Heart right ventricle (tissue), 16 donors: ENCODE measurements around the gene SMAD3. TPM values are rescaled to one million over a fixed set of nuclear protein-coding genes. Genes with fewer than 3 reads are reported as not detected.
A peak's percentile ranks its signal among the peaks of the same experiment; 100 is the strongest.
"Not testable (repeated sequence)": the region's sequence is repeated elsewhere in the genome, so short reads cannot be mapped to it uniquely, and the experiment has no call there.

Experiments used
- ATAC-seq, 8 donors: fragments of 200-7000 bp; cut with Tn5 transposase; one replicate each; pipeline ENCODE4 v1.9.1; 2020; ENCODE audit warnings: mild to moderate bottlenecking in 8 of 8, moderate library complexity in 8 of 8, moderate number of reproducible peaks in 1 of 8
- DNase-seq, 2 donors: peaks; one replicate each; pipeline ENCODE4 v3.0.0-alpha.2; 2020
- H3K27ac ChIP-seq, 10 donors: fragments of 200-600 bp; sonication (generic) in 2 of 10; one replicate each; pipeline versions ENCODE4 v1.5.0 to v1.8.0; 2020 to 2022; ENCODE audit warnings: mild to moderate bottlenecking in 3 of 10
- H3K27me3 ChIP-seq, 7 donors: fragments of 200-600 bp; one replicate each; pipeline ENCODE4 v1.8.0; 2021 to 2022; ENCODE audit warnings: mild to moderate bottlenecking in 2 of 7
- H3K36me3 ChIP-seq, 9 donors: fragments of 200-600 bp; sonication (generic) in 1 of 9; one replicate each; pipeline versions ENCODE4 v1.5.0 to v1.8.0; 2020 to 2022; ENCODE audit warnings: mild to moderate bottlenecking in 2 of 9
- H3K4me1 ChIP-seq, 9 donors: fragments of 200-600 bp; sonication (generic) in 1 of 9; one replicate each; pipeline versions ENCODE4 v1.5.0 to v1.8.0; 2020 to 2022; ENCODE audit warnings: mild to moderate bottlenecking in 4 of 9
- H3K4me3 ChIP-seq, 10 donors: fragments of 200-600 bp; sonication (generic) in 2 of 10; one replicate each; pipeline versions ENCODE4 v1.5.0 to v1.8.0; 2020 to 2022; ENCODE audit warnings: mild to moderate bottlenecking in 7 of 10, moderate library complexity in 2 of 10
- H3K9me3 ChIP-seq, 11 donors: fragments of 200-600 bp in 10 of 11; sonication (generic) in 2 of 11; one replicate each; pipeline versions ENCODE4 v1.5.0 to v1.8.0; 2013 to 2022; ENCODE audit warnings: mild to moderate bottlenecking in 2 of 11, control low read depth in 1 of 11, moderate library complexity in 1 of 11
- WGBS, 2 donors: extraction: QIAGEN DNeasy Blood & Tissue Kit; methylation state at CpG; one replicate each; pipeline ENCODE4 v1.1.7; 2013; ENCODE audit warnings: inconsistent platforms in 1 of 2; 5-methylcytosine and 5-hydroxymethylcytosine counted together
- intact Hi-C, 10 donors: fragments of 100-400 bp; cut with DNase I; formaldehyde crosslinking; loops; one replicate each; pipeline versions ENCODE4 v1.11.1 to v1.14.2; 2022
- polyA plus RNA-seq, 2 donors: library from polyadenylated mRNA; stranded (reverse); fragments of 200-250 nt; gene quantifications; one replicate each; pipeline ENCODE4 v1.2.3, GENCODE V29; 2013
- total RNA-seq, 10 donors: library from RNA; stranded (reverse); fragmentation: NEBNext Ultra II Directional in 3 of 10; extraction: Animal tissue kit (Norgen Biotek cat#: 25700) in 3 of 10; gene quantifications; one replicate each; pipeline versions ENCODE4 v1.2.1 to v1.2.4, GENCODE V29; 2021 to 2023
- TF ChIP-seq, protein P1 (sequence below), 9 donors: fragments of 200-600 bp; sonication (generic) in 2 of 9; IDR thresholded peaks; one replicate each; pipeline versions ENCODE4 v1.5.0 to v1.8.0; 2021 to 2022; ENCODE audit warnings: antibody characterized with exemption in 9 of 9, mild to moderate bottlenecking in 5 of 9, moderate library complexity in 1 of 9
- donor health status: Arrhythmogenic right ventricular cardiomyopathy.
- donor health status: ischemic (EF 13 %, LVEDD 7.1; RV severe dilation, severe dysfunction).
- donor health status: healthy with polysubstance abuse.
- donor health status: DM: no; HTN: yes; CAD: no.
- donor health status: DM: no; HTN: no; CAD: no.
- donor health status: ischemic (EF 25% LVEDD 6.9; RV normal size, moderate dysfunction).
- donor health status: ischemic (EF 25% LVEDD 5.7; RV mildly dilated, moderate dysfunction).
- donor health status: healthy.
- donor health status: DM: yes; HTN: yes; CAD: no.
- donor health status: Ischemic cardiomyopathy.
- donor health status: ischemic (EF 35%, LVEDD 5.7; RV mildly dilated, moderate dysfunction).
- donor health status: nonischemic (EF 11% LVEDD 7.7; RV severe dilation, severe dysfunction).
- donor health status: DM: yes; HTN: yes; CAD: no.
- donor health status: PGD.
- donor health status: ischemic (EF 29% LVEDD 5.4; RV normal size, mild dysfunction).
- donor health status: nonischemic (EF 23%, LVEDD 6.1; RV moderate dilation, normal function).

The SMAD3 gene
- total and polyA plus RNA-seq, 12 donors, result 6.2 to 44.8 (median 15.5) TPM

DNA sequence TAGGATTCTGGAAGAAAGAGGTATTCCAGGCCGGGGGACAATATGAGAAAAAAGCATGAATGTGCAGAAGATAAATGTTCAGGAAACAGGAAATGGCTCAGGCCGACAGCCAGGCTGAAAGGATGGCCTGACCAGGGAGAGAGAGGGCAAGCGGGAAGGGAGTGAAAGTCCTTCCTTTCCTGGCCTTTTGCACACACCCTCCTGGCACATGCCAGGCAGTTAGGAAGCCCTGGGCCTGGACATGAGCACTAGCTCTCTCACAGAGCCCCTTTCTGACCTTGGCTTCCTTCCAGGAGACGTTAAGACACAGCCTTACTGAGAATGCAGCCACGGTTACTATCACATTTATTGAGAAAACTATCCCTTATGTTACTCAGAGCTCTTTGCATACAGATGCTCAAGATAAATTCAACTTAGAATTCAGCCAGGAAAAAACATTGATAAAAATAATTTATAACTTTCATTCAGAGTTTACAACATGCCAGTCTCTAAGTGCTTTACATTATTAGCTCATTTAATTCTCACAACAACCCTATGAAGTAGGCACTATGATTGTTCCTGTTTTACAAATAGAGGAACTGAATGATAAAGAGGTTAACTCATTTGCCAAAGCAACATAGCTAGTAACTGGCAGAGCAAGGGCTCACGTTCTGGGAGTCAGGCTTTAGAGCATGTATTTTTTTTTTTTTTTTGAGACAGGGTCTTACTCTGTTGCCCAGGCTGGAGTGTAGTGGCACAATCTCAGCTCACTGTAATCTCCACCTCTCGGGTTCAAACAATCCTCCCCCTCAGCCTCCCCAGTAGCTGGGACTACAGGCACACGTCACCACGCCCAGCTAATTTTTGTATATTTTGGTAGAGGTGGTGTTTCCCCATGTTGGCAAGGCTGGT is 39.4 kb upstream of the SMAD3 start:
- Histone ChIP-seq H3K4me3 (no peak overlapping the region), H3K36me3 (no peaks in the 10 kb centered on the region), H3K27me3 (no peaks in the 10 kb centered on the region), H3K27ac (peak overlapping the region in 9 of 10 donors; percentile 43 to 87 (median 69)), H3K4me1 (peaks cover 13 to 70% (median 45%) of the 10 kb centered on the region in 9 donors), H3K9me3 (no peaks in the 10 kb centered on the region)
- ATAC-seq (peak in 7 of 8 donors; percentile 22 to 57 (median 46)), DNase-seq (peak; percentile 27 to 40)
- TF ChIP-seq, protein P1, sequence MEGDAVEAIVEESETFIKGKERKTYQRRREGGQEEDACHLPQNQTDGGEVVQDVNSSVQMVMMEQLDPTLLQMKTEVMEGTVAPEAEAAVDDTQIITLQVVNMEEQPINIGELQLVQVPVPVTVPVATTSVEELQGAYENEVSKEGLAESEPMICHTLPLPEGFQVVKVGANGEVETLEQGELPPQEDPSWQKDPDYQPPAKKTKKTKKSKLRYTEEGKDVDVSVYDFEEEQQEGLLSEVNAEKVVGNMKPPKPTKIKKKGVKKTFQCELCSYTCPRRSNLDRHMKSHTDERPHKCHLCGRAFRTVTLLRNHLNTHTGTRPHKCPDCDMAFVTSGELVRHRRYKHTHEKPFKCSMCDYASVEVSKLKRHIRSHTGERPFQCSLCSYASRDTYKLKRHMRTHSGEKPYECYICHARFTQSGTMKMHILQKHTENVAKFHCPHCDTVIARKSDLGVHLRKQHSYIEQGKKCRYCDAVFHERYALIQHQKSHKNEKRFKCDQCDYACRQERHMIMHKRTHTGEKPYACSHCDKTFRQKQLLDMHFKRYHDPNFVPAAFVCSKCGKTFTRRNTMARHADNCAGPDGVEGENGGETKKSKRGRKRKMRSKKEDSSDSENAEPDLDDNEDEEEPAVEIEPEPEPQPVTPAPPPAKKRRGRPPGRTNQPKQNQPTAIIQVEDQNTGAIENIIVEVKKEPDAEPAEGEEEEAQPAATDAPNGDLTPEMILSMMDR (IDR thresholded peaks at IDR 0.05), result no peak
- intact Hi-C loops, result loop anchor here in 3 of 10 donors (5.0 kb wide), 2 partner anchors 36 to 41 kb away; partner anchors contain the start of gene SMAD3 (in 1 of the 3)
- WGBS, 2 donors, result 48 to 60% methylated on average over 9 of the region's 9 CpGs

DNA sequence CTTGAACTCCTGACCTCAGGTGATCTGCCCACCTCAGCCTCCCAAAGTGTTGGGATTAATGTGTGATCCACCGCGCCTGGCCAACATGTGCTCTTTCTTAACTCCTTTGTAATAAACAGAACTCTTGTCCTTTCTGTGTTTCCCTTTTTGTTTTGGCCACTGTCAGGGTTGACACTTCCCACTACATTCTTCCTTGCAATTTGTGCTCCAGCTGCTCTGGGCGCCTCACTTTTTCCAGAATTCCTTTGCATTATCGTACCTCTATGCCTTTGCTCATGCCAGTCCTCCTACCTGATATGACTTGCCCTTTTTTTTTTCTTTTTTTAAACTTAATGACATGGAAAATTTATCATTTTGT is 38.8 kb upstream of the SMAD3 start:
- intact Hi-C loops, result loop anchor here in 3 of 10 donors (5.0 kb wide), 2 partner anchors 36 to 41 kb away; partner anchors contain the start of gene SMAD3 (in 1 of the 3)

DNA sequence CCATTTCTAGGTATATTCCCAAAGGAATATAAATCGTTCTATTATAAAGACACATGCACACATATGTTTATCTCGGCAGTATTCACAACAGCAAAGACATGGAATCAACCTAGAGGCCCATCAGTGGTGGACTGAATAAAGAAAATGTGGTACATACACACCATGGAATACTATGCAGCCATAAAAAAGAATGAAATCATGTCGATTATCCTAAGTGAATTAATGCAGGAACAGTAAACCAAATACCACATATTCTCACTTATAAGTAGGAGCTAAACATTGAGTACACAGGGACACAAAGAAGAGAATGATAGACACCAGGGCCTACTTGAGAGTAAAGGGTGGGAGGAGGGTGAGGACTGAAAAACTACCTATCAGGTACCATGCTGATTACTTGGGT is 37.0 kb upstream of the SMAD3 start:
- not testable (repeated sequence) for H3K27ac ChIP-seq, H3K4me3 ChIP-seq, DNase-seq, H3K27me3 ChIP-seq, H3K36me3 ChIP-seq, H3K9me3 ChIP-seq, ATAC-seq
- intact Hi-C loops, result loop anchor here in 3 of 10 donors (5.0 kb wide), 2 partner anchors 34 to 39 kb away; partner anchors contain the start of gene SMAD3 (in 1 of the 3)
- 89% methylated on average over 3 of the region's 3 CpGs for WGBS, 2 donors
- H3K4me1 ChIP-seq, result peaks cover 17 to 74% (median 64%) of the 10 kb centered on the region in 9 donors

More for the DNA sequence above, 38.8 kb upstream of the SMAD3 start:
- 69 to 70% methylated on average over 4 of the region's 4 CpGs for WGBS, 2 donors
- peaks cover 13 to 74% (median 51%) of the 10 kb centered on the region in 9 donors for H3K4me1 ChIP-seq
- DNase-seq, result no peak
- TF ChIP-seq, protein P1 (IDR thresholded peaks at IDR 0.05), result no peak
- no peaks in the 10 kb centered on the region for H3K36me3 ChIP-seq
- no peak for ATAC-seq
- H3K4me3 ChIP-seq, result no peak overlapping the region
- H3K27ac ChIP-seq, result peak overlapping the region in 7 of 10 donors; percentile 43 to 87 (median 73)
- no peaks in the 10 kb centered on the region for H3K27me3 ChIP-seq
- no peaks in the 10 kb centered on the region for H3K9me3 ChIP-seq

DNA sequence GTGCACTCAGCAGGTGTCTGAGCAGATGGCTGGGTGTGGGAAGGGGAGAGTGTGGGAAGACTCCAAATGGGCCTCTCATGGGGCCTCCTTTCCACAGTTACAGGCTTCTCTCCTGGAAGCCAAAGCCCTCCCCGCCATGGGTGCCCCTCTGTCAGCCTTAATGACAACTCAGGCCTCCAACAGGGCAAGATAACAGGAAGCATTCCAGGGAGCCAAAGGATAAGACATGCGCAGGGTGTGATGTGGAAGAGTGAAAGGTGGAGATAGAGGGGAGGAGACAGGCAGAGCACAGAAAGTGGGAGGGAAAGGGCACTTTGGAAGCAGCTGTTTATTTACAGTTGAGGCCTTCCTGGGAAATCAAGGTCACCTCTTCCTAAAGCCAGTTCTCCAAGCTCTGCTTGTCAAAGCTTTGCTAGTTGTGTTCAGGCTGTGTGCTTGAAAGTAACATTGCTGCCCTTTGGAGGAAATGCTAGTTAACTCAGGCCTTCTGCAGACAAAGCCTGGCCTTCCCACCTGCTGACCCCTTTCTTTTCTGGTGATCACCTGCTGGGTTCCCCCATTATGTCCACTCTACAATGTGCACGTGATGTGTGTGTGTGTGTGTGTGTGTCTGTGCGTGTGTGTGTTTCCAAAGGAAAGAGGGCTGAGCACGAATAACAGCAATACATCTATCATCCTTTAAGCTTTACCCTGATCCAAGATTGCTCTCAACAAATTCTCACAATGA is 35.2 kb upstream of the SMAD3 start:
- intact Hi-C loops, result no loop called here
- Histone ChIP-seq H3K9me3 (no peaks in the 10 kb centered on the region), H3K4me3 (no peak overlapping the region), H3K27ac (no peak overlapping the region), H3K36me3 (no peaks in the 10 kb centered on the region), H3K4me1 (peaks cover 21 to 62% (median 52%) of the 10 kb centered on the region in 9 donors), H3K27me3 (peaks cover 0 to 15% (median 0%) of the 10 kb centered on the region in 7 donors)
- WGBS, 2 donors, result 73 to 76% methylated on average over 5 of the region's 5 CpGs
- TF ChIP-seq, protein P1 (IDR thresholded peaks at IDR 0.05), result no peak
- DNase-seq (no peak), ATAC-seq (peak in 1 of 8 donors; percentile 50)
